GM18508 (cell line): ENCODE results near the gene ULK2.
"Not testable (repeated sequence)": the region's sequence is repeated elsewhere in the genome, so short reads cannot be mapped to it uniquely, and the experiment has no call there.

ENCODE experiments used
- ATAC-seq: cut with Tn5 transposase; IDR thresholded peaks from one replicate; pipeline ENCODE4 v1.9.1; 2021; ENCODE audit warnings: moderate number of reproducible peaks; ENCODE audit not compliant: insufficient read depth, unreplicated experiment

The ULK2 gene

GRCh38 chr17:19868079-19868395 is 301 bp upstream of the ULK2 start:
- ATAC-seq, result no peak

DNA sequence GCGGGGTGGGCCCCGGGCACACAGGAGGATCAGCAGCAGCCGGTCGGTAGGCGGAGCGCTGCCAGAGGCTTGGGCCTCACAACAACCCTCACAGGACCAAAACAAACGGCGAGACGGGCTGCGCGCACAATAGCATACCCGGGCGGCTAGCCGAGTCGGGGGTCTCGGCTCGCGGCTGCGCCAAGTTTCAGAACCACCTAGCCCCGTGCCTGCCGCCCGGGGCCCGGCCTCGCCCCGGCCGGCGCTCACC is 732 bp downstream of the ULK2 start:
- ATAC-seq, result no peak

DNA sequence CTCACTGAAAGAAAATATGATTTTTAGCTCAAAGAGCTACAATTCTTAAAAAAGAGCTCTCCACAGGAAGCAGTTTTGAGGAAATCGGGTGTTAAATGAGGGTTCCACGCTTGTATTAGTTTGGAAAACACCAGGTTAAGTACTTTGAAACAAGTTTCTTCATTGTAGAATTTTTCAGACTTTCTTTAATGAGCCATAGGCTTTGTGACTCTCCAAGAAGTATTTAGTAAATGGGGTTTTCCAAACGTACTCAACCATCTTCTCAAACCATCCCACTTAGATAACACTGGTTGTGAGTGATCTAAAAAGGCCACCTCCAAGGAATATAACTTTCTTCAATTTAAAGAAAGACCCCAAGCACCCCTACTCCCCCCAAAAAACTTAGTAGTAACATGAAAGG is 2.7 kb downstream of the ULK2 start:
- no peak for ATAC-seq

- not testable (repeated sequence) for ATAC-seq
Observed at GRCh38 chr17:19860647-19861177, 7.0 kb downstream of the ULK2 start.

- no peak for ATAC-seq
Observed at GRCh38 chr17:19857640-19858039, 10.1 kb downstream of the ULK2 start.

DNA sequence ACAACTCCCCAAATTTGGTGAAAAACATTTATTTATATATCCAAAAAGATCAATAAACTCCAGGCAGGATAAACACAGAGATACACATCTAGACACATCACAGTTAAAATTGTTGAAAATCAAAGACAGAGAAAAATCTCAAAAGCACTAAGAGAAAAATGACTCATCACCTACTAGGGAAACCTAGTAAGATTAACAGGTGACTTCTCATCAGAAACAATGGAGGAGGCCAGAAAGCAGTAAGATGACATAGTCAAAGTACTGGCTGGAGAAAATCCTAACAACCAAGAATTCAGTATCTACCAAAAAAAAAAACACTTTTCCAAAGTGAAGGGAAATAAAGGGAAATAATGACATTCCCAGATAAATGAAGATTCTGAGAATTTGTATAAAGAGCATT is 33.8 kb downstream of the ULK2 start:
- ATAC-seq, result no peak

- no peak for ATAC-seq
Observed at GRCh38 chr17:19830061-19830460, 37.7 kb downstream of the ULK2 start.

DNA sequence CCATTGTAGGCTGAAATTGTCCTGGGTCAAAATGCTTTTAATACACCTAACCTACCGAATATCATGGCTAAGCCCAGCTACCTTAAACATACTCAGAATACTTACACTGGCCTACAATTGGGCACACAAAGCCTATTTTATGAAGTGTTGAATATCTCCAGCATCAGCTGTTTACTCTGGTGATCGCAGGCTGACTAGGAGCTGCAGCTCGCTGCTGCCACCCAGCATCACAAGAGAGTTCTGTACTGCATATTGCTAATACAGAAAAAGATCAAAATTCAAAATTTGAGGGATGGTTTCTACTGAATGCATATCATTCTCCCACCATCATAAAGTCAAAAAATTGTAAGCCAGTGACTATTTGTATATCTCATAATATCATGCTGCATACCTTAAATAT is 55.3 kb downstream of the ULK2 start:
- no peak for ATAC-seq

- no peak for ATAC-seq
Observed at GRCh38 chr17:19805006-19805405, 62.7 kb downstream of the ULK2 start.

- no peak for ATAC-seq
Observed at GRCh38 chr17:19800571-19800970, 67.2 kb downstream of the ULK2 start.

- ATAC-seq, result no peak
Observed at GRCh38 chr17:19799796-19800195, 67.9 kb downstream of the ULK2 start.

- ATAC-seq, result no peak
Observed at GRCh38 chr17:19796457-19796856, 71.3 kb downstream of the ULK2 start.

GRCh38 chr17:19791918-19792550 is 75.7 kb downstream of the ULK2 start:
- ATAC-seq, result no peak

DNA sequence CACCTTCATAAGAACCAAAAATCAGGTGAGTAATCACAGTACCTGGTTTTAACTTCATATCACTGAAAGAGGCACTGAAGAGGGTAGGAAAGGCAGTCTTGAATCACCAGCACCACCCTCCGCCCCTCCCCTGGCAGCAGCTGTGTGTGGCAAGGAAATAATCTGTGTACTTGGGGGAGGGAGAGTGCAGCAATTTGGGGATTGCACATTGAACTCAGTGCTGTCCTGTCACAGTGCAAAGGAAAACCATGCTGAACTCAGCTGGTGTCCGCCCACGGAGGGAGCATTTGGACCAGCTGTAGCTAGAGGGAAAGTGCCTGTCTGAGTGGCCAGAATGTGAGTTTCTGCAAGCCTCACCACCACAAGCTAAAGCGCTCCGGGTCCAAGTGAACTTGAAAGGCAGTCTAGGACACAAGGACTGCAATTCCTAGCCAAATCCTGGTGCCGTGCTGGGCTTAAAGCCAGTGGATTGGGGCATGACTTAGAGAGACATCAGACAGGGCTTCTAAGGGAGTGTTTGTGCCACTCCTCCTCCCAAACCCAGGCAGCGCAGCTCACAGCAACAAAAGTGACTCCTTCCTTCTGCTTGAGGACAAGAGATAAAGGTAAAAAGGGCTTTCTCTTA is 79.9 kb downstream of the ULK2 start:
- no peak for ATAC-seq

DNA sequence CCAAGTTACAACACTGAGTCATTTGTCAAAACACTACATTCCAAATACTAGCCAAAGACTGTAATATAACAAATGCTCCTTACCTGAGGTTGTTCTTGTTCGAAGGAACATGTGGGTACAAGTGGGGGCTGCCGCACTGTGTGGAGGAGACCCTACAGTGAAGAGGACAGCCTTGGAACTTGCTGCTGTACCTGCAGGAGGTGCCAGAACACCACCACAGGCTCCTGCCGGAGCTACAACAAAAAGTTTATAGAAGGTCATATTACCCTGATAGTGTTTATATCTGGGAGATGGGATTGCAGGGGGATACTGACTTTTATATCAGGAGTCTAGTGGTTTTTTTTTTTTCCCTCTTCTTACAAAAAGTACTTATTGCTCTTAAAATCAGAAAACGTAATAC is 81.9 kb downstream of the ULK2 start:
- ATAC-seq, result no peak

GRCh38 chr17:19781488-19782458 is 86.0 kb downstream of the ULK2 start:
- no peak for ATAC-seq

DNA sequence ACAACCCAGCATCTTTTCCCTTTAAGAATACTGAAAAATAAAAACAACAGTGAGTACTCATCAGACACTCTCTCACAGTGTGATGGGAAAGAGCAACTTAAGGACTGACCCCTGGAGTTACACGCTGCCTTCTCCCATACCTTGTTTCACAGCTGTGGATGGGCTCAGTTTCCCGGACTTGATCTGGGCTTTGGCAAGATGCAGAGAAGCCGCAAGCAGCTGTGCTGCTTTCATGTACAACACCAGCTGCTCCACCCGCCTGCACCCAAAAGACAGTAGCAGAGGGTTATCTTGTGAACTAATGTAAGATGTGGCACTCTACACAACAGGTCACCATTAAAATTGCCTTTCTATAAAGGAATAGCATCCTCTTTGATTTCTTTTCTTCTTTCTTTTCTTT is 86.9 kb downstream of the ULK2 start:
- ATAC-seq, result no peak

DNA sequence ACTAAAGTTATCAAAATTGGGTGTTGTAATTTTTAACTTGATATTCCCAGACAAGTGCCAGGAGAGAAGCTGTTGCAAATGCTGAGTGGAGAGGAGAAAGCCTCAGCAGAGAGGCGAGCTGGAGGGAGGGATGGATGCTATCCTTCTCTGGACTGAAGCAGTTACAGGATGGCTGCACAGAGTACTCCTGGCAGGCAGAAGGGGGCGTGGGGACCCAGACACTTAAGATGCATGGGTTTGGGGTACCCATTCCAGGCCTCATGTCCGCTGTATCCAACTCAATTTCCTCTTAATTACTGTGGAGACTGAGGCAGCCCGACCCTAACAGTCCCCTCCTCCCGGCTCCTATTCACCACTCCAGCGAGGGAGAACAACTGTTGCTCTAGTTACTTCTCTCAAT is 94.2 kb downstream of the ULK2 start:
- no peak for ATAC-seq

GRCh38 chr17:19771971-19772630 is 95.6 kb downstream of the ULK2 start:
- ATAC-seq, result no peak

GRCh38 chr17:19770985-19771735 is 96.6 kb downstream of the ULK2 start:
- ATAC-seq, result no peak
